Sigmoid colon (tissue), 7 donors: ENCODE results near the gene CEP68. TPM values are rescaled to one million over a fixed set of nuclear protein-coding genes. Genes with fewer than 3 reads are reported as not detected.

Experiments
- DNase-seq: peaks from one replicate; pipeline ENCODE4 v3.0.0-alpha.2; 2019
- H3K27ac ChIP-seq, 4 donors: fragments of 200-600 bp; sonication (generic); one replicate each; pipeline ENCODE4 v1.5.1; 2016 to 2019; ENCODE audit warnings: mild to moderate bottlenecking in 1 of 4
- H3K27me3 ChIP-seq, 3 donors: fragments of 200-600 bp; sonication (generic); one replicate each; pipeline ENCODE4 v1.5.1; 2019; ENCODE audit warnings: mild to moderate bottlenecking in 1 of 3
- H3K36me3 ChIP-seq, 4 donors: fragments of 200-600 bp; sonication (generic); one replicate each; pipeline ENCODE4 v1.5.1; 2016 to 2019
- H3K4me1 ChIP-seq, 4 donors: fragments of 200-600 bp; sonication (generic); one replicate each; pipeline ENCODE4 v1.5.1; 2017 to 2019
- H3K4me3 ChIP-seq, 4 donors: fragments of 200-600 bp; sonication (generic); one replicate each; pipeline ENCODE4 v1.5.1; 2017 to 2019; ENCODE audit warnings: mild to moderate bottlenecking in 2 of 4, moderate library complexity in 1 of 4
- H3K9me3 ChIP-seq, 4 donors: fragments of 200-600 bp in 3 of 4; sonication (generic) in 3 of 4; one replicate each; pipeline versions ENCODE4 v1.5.1 to v1.6.1; 2013 to 2019
- EP300 ChIP-seq, 4 donors: sonication (generic); formaldehyde crosslinking; IDR thresholded peaks; one replicate each; pipeline ENCODE4 v1.6.1; 2017; ENCODE audit warnings: antibody characterized with exemption in 4 of 4
- POLR2A ChIP-seq, 2 donors: fragments of 450-650 bp; IDR thresholded peaks; one replicate each; pipeline ENCODE4 v1.6.1; 2016; ENCODE audit warnings: antibody characterized with exemption in 2 of 2, mild to moderate bottlenecking in 2 of 2, moderate library complexity in 2 of 2
- POLR2AphosphoS5 ChIP-seq, 4 donors: sonication (generic); formaldehyde crosslinking; IDR thresholded peaks; one replicate each; pipeline ENCODE4 v1.6.1; 2017; ENCODE audit warnings: antibody characterized with exemption in 4 of 4
- WGBS, 2 donors: extraction: QIAGEN DNeasy Blood & Tissue Kit; methylation state at CpG; one replicate each; pipeline ENCODE4 v1.1.7; 2013; 5-methylcytosine and 5-hydroxymethylcytosine counted together
- intact Hi-C: fragments of 100-400 bp; cut with DNase I; formaldehyde crosslinking; loops from one replicate; pipeline ENCODE4 v1.15.1; 2023
- polyA plus RNA-seq, 3 donors: library from polyadenylated mRNA; stranded (reverse); fragments of 200-250 nt; gene quantifications; one replicate each; pipeline ENCODE4 v1.2.3, GENCODE V29; 2013
- total RNA-seq, 4 donors: library from RNA; depleted of rRNA; stranded (reverse); fragments of >200 nt; gene quantifications; one replicate each; pipeline ENCODE4 v1.1.0, GENCODE V29; 2016
- TF ChIP-seq, protein P1 (sequence below), 4 experiments: fragments of 450-650 bp in 3 of 4; fragments of 200-600 bp in 1 of 4; IDR thresholded peaks; one replicate each; pipeline ENCODE4 v1.5.1; 2016 to 2019; ENCODE audit warnings: antibody characterized with exemption in 4 of 4, mild to moderate bottlenecking in 3 of 4, moderate library complexity in 2 of 4
- donor health status: healthy with polysubstance abuse.
- donor health status: Bipolar disorder and iron deficiency.
- donor health status: healthy.

The CEP68 gene
- total and polyA plus RNA-seq, 7 donors: 1.6 to 32.1 (median 24.4) TPM

DNA sequence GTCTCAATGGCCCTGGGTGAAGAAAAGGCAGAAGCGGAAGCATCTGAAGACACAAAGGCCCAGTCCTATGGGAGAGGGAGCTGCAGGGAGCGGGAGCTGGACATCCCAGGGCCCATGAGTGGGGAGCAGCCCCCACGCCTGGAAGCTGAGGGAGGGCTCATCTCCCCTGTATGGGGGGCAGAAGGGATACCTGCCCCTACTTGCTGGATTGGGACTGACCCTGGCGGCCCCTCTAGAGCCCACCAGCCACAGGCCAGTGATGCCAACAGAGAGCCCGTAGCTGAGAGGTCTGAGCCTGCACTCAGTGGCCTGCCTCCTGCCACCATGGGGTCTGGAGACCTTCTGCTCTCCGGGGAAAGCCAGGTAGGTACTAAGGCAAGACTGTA lies 13.2 kb downstream of the CEP68 start:
- intact Hi-C loops: loop anchor here (10.0 kb wide), 1 partner anchor 365 kb away; the partner anchor contains the start of gene SPRED2
- Histone ChIP-seq H3K4me1 (peaks cover 0 to 75% (median 65%) of the 10 kb centered on the region in 4 donors), H3K36me3 (peaks cover 5 to 30% (median 11%) of the 10 kb centered on the region in 4 donors), H3K4me3 (no peak overlapping the region), H3K9me3 (no peaks in the 10 kb centered on the region), H3K27me3 (no peaks in the 10 kb centered on the region), H3K27ac (peak overlapping the region; percentile 44 to 69 (median 56))
- no peak for DNase-seq
- 88 to 96% methylated on average over 6 of the region's 6 CpGs for WGBS, 2 donors
- TF ChIP-seq EP300 (IDR thresholded peaks at IDR 0.05) (no peak), POLR2A (IDR thresholded peaks at IDR 0.05) (no peak), POLR2AphosphoS5 (IDR thresholded peaks at IDR 0.05) (no peak)
- TF ChIP-seq, protein P1, sequence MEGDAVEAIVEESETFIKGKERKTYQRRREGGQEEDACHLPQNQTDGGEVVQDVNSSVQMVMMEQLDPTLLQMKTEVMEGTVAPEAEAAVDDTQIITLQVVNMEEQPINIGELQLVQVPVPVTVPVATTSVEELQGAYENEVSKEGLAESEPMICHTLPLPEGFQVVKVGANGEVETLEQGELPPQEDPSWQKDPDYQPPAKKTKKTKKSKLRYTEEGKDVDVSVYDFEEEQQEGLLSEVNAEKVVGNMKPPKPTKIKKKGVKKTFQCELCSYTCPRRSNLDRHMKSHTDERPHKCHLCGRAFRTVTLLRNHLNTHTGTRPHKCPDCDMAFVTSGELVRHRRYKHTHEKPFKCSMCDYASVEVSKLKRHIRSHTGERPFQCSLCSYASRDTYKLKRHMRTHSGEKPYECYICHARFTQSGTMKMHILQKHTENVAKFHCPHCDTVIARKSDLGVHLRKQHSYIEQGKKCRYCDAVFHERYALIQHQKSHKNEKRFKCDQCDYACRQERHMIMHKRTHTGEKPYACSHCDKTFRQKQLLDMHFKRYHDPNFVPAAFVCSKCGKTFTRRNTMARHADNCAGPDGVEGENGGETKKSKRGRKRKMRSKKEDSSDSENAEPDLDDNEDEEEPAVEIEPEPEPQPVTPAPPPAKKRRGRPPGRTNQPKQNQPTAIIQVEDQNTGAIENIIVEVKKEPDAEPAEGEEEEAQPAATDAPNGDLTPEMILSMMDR (IDR thresholded peaks at IDR 0.05): no peak

GRCh38 chr2:65070172-65070830 lies 14.1 kb downstream of the CEP68 start:
- WGBS, 2 donors: 19 to 58% methylated on average over 8 of the region's 8 CpGs
- Histone ChIP-seq H3K27me3 (no peaks in the 10 kb centered on the region), H3K27ac (peak overlapping the region; percentile 44 to 69 (median 56)), H3K4me1 (peaks cover 0 to 75% (median 63%) of the 10 kb centered on the region in 4 donors), H3K9me3 (no peaks in the 10 kb centered on the region), H3K36me3 (peaks cover 5 to 30% (median 11%) of the 10 kb centered on the region in 4 donors), H3K4me3 (no peak overlapping the region)
- DNase-seq: no peak
- TF ChIP-seq EP300 (IDR thresholded peaks at IDR 0.05): no peak
- TF ChIP-seq, protein P1 (IDR thresholded peaks at IDR 0.05): peak in 2 of 4 experiments; percentile 23 to 33
- intact Hi-C loops: loop anchor here (1.0 kb wide), 1 partner anchor 117 kb away; no protein-coding TSS in a partner anchor

- Histone ChIP-seq H3K9me3 (no peaks in the 10 kb centered on the region), H3K27ac (peak overlapping the region; percentile 44 to 69 (median 56)), H3K4me3 (no peak overlapping the region), H3K4me1 (peaks cover 0 to 75% (median 63%) of the 10 kb centered on the region in 4 donors), H3K36me3 (peaks cover 5 to 30% (median 11%) of the 10 kb centered on the region in 4 donors), H3K27me3 (no peaks in the 10 kb centered on the region)
- TF ChIP-seq POLR2AphosphoS5 (IDR thresholded peaks at IDR 0.05) (no peak), EP300 (IDR thresholded peaks at IDR 0.05) (no peak), POLR2A (IDR thresholded peaks at IDR 0.05) (no peak)
- TF ChIP-seq, protein P1 (IDR thresholded peaks at IDR 0.05): no peak
- WGBS, 2 donors: 87 to 90% methylated on average over 6 of the region's 6 CpGs
- intact Hi-C loops: loop anchor here (1.0 kb wide), 1 partner anchor 116 kb away; no protein-coding TSS in a partner anchor
- DNase-seq: no peak
Measured at GRCh38 chr2:65070856-65071255, 14.6 kb downstream of the CEP68 start.

GRCh38 chr2:65071499-65072180 lies 15.4 kb downstream of the CEP68 start:
- peak; percentile 76 for DNase-seq
- no peaks in the 10 kb centered on the region for H3K9me3 ChIP-seq
- WGBS, 2 donors: 80 to 84% methylated on average over 14 of the region's 14 CpGs
- peak overlapping the region in 2 of 4 donors; percentile 65 to 69 for H3K27ac ChIP-seq
- H3K4me3 ChIP-seq: no peak overlapping the region
- no peaks in the 10 kb centered on the region for H3K27me3 ChIP-seq
- H3K4me1 ChIP-seq: peaks cover 0 to 78% (median 68%) of the 10 kb centered on the region in 4 donors
- intact Hi-C loops: no loop called here
- TF ChIP-seq EP300 (IDR thresholded peaks at IDR 0.05): no peak
- no peak for TF ChIP-seq POLR2AphosphoS5 (IDR thresholded peaks at IDR 0.05)
- TF ChIP-seq POLR2A (IDR thresholded peaks at IDR 0.05): no peak
- TF ChIP-seq, protein P1 (IDR thresholded peaks at IDR 0.05): no peak
- H3K36me3 ChIP-seq: peaks cover 5 to 30% (median 11%) of the 10 kb centered on the region in 4 donors
